SK-N-SH treated with all-trans-retinoic acid at 6 μM for 48 hours (cell line): ENCODE results near the gene LRIT2.

ENCODE experiments used
- ATAC-seq: fragments of 200-7000 bp; cut with Tn5 transposase; 3 replicates; pipeline ENCODE4 v1.9.1; 2020; ENCODE audit warnings: mild to moderate bottlenecking, moderate library complexity
- ARNTL ChIP-seq: fragments of 450-650 bp; formaldehyde crosslinking; IDR thresholded peaks from 2 replicates; pipeline ENCODE4 v1.5.0; 2020; ENCODE audit warnings: low read depth, mild to moderate bottlenecking, moderate library complexity, borderline replicate concordance
- BACH2 ChIP-seq: fragments of 250-450 bp; sonication (Bioruptor Pico); IDR thresholded peaks from 2 replicates; pipeline ENCODE4 v1.9.0; 2021; ENCODE audit warnings: mild to moderate bottlenecking, borderline replicate concordance
- CSDC2 ChIP-seq: fragments of 250-450 bp; sonication (Bioruptor Pico); IDR thresholded peaks from 2 replicates; pipeline ENCODE4 v1.5.0; 2020; ENCODE audit warnings: mild to moderate bottlenecking, moderate library complexity
- ESRRG ChIP-seq: fragments of 250-450 bp; sonication (Bioruptor Pico); IDR thresholded peaks from 2 replicates; pipeline ENCODE4 v1.6.1; 2021; ENCODE audit warnings: mild to moderate bottlenecking
- GLIS3 ChIP-seq: fragments of 250-450 bp; sonication (Bioruptor Pico); IDR thresholded peaks from 2 replicates; pipeline ENCODE4 v1.5.0; 2020; ENCODE audit warnings: mild to moderate bottlenecking, moderate library complexity
- ISL1 ChIP-seq: fragments of 250-450 bp; sonication (Bioruptor Pico); IDR thresholded peaks from 2 replicates; pipeline ENCODE4 v2.1.2; 2022; ENCODE audit warnings: mild to moderate bottlenecking, moderate library complexity
- OSR1 ChIP-seq: fragments of 250-450 bp; sonication (Bioruptor Pico); IDR thresholded peaks from 2 replicates; pipeline ENCODE4 v1.8.0; 2022; ENCODE audit warnings: moderate library complexity, mild to moderate bottlenecking, inconsistent platforms
- PPARA ChIP-seq: fragments of 250-450 bp; sonication (Bioruptor Pico); IDR thresholded peaks from 2 replicates; pipeline ENCODE4 v1.5.0; 2020; ENCODE audit warnings: mild to moderate bottlenecking, borderline replicate concordance
- RARB ChIP-seq: fragments of 250-450 bp; sonication (Bioruptor Pico); IDR thresholded peaks from 2 replicates; pipeline ENCODE4 v1.8.0; 2021; ENCODE audit warnings: mild to moderate bottlenecking, moderate library complexity
- SNAI2 ChIP-seq: fragments of 250-450 bp; sonication (Bioruptor Pico); IDR thresholded peaks from 2 replicates; pipeline ENCODE4 v1.5.0; 2020; ENCODE audit warnings: mild to moderate bottlenecking, moderate library complexity
- TCF4 ChIP-seq: fragments of 250-450 bp; sonication (Bioruptor Pico); IDR thresholded peaks from 2 replicates; pipeline ENCODE4 v1.8.0; 2021; ENCODE audit warnings: mild to moderate bottlenecking, moderate library complexity, borderline replicate concordance
- TOX ChIP-seq: fragments of 250-450 bp; sonication (Bioruptor Pico); IDR thresholded peaks from 2 replicates; pipeline ENCODE4 v1.8.0; 2021; ENCODE audit warnings: mild to moderate bottlenecking, moderate library complexity, borderline replicate concordance
- ZC3H10 ChIP-seq: fragments of 250-450 bp; sonication (Bioruptor Pico); IDR thresholded peaks from 2 replicates; pipeline ENCODE4 v1.5.1; 2021; ENCODE audit warnings: mild to moderate bottlenecking, moderate library complexity
- ZFP3 ChIP-seq: fragments of 250-450 bp; sonication (Bioruptor Pico); IDR thresholded peaks from 2 replicates; pipeline ENCODE4 v1.5.0; 2020; ENCODE audit warnings: mild to moderate bottlenecking, moderate library complexity
- ZFP30 ChIP-seq: fragments of 450-650 bp; formaldehyde crosslinking; IDR thresholded peaks from 2 replicates; pipeline ENCODE4 v1.5.0; 2022; ENCODE audit warnings: mild to moderate bottlenecking, moderate library complexity
- ZNF565 ChIP-seq: fragments of 450-650 bp; formaldehyde crosslinking; conservative IDR thresholded peaks from 2 replicates; pipeline ENCODE4 v1.5.0; 2020; ENCODE audit warnings: low read depth, mild to moderate bottlenecking, moderate library complexity
- ZNF70 ChIP-seq: fragments of 450-650 bp; formaldehyde crosslinking; IDR thresholded peaks from 2 replicates; pipeline ENCODE4 v1.5.0; 2020; ENCODE audit warnings: mild to moderate bottlenecking, moderate library complexity
- ZNF8 ChIP-seq: fragments of 450-650 bp; formaldehyde crosslinking; IDR thresholded peaks from 2 replicates; pipeline ENCODE4 v1.5.0; 2020; ENCODE audit warnings: mild to moderate bottlenecking, moderate library complexity
- TF ChIP-seq, protein P1 (sequence below): fragments of 250-450 bp; sonication (Bioruptor Pico); IDR thresholded peaks from 2 replicates; pipeline ENCODE4 v1.8.0; 2020; ENCODE audit warnings: mild to moderate bottlenecking, moderate library complexity, borderline replicate concordance
- TF ChIP-seq, protein P2 (sequence below): fragments of 250-450 bp; sonication (Bioruptor Pico); IDR thresholded peaks from 2 replicates; pipeline ENCODE4 v1.8.0; 2021; ENCODE audit warnings: low read depth, mild to moderate bottlenecking, moderate library complexity, borderline replicate concordance
- TF ChIP-seq, protein P3 (sequence below): fragments of 250-450 bp; sonication (Bioruptor Pico); IDR thresholded peaks from 2 replicates; pipeline ENCODE4 v1.5.1; 2021; ENCODE audit warnings: mild to moderate bottlenecking, moderate library complexity
- TF ChIP-seq, protein P4 (sequence below): fragments of 250-450 bp; sonication (Bioruptor Pico); IDR thresholded peaks from 2 replicates; pipeline ENCODE4 v1.5.1; 2020; ENCODE audit warnings: low read depth, mild to moderate bottlenecking, moderate library complexity
- TF ChIP-seq, protein P5 (sequence below): fragments of 250-450 bp; sonication (Bioruptor Pico); IDR thresholded peaks from 2 replicates; pipeline ENCODE4 v1.5.0; 2020; ENCODE audit warnings: mild to moderate bottlenecking, moderate library complexity

The LRIT2 gene

DNA sequence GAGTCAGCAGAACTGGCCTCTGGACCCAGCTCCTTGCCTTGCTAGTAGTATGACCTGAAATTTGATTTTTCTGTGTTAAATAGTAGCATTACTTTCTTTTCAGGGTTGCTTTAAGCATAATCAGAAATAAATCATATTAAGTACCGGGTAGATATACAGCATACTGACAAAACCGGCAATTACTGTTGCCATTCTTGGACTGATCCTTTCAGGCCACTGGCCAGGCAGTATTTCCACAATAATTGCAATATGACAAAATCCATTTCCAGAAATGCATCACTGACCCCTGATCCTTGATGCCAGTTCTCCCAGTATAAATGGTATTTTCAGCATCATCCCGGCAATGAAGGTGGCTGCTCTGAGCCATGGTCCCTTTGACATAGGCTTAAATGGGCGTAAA is 9.1 kb upstream of the LRIT2 start (continued):
- TF ChIP-seq PPARA (CRISPR knock-in tag): no peak

DNA sequence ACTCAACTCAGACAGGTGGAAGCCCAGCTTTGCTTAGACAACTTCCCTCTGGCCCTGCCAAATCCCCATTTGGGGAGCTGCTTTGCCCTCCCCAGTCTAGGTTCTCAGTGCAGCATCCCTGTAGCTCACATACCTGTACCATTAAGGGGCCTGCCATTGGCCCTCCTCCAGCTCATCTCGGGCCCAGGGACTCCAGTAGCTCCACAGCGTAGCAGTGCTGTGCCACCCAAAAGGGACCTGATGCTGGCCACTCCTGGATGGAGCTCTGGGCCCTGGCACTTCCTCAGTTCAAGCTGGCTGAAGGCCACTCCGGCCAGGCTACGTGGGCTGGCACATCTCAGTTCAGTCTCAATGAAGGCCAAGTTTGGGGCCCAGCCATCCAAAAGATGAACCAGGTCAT is 8.6 kb upstream of the LRIT2 start:
- no peak for TF ChIP-seq ESRRG
- TF ChIP-seq TCF4 (CRISPR knock-in tag): no peak
- TF ChIP-seq ZNF70: no peak
- no peak for TF ChIP-seq CSDC2 (CRISPR knock-in tag)
- TF ChIP-seq BACH2 (CRISPR knock-in tag): no peak
- TF ChIP-seq, protein P1, sequence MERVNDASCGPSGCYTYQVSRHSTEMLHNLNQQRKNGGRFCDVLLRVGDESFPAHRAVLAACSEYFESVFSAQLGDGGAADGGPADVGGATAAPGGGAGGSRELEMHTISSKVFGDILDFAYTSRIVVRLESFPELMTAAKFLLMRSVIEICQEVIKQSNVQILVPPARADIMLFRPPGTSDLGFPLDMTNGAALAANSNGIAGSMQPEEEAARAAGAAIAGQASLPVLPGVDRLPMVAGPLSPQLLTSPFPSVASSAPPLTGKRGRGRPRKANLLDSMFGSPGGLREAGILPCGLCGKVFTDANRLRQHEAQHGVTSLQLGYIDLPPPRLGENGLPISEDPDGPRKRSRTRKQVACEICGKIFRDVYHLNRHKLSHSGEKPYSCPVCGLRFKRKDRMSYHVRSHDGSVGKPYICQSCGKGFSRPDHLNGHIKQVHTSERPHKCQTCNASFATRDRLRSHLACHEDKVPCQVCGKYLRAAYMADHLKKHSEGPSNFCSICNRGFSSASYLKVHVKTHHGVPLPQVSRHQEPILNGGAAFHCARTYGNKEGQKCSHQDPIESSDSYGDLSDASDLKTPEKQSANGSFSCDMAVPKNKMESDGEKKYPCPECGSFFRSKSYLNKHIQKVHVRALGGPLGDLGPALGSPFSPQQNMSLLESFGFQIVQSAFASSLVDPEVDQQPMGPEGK (CRISPR knock-in tag): no peak
- TF ChIP-seq, protein P2, sequence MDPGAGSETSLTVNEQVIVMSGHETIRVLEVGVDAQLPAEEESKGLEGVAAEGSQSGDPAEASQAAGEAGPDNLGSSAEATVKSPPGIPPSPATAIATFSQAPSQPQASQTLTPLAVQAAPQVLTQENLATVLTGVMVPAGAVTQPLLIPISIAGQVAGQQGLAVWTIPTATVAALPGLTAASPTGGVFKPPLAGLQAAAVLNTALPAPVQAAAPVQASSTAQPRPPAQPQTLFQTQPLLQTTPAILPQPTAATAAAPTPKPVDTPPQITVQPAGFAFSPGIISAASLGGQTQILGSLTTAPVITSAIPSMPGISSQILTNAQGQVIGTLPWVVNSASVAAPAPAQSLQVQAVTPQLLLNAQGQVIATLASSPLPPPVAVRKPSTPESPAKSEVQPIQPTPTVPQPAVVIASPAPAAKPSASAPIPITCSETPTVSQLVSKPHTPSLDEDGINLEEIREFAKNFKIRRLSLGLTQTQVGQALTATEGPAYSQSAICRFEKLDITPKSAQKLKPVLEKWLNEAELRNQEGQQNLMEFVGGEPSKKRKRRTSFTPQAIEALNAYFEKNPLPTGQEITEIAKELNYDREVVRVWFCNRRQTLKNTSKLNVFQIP (CRISPR knock-in tag): no peak
- no peak for TF ChIP-seq OSR1 (CRISPR knock-in tag)
- TF ChIP-seq, protein P3, sequence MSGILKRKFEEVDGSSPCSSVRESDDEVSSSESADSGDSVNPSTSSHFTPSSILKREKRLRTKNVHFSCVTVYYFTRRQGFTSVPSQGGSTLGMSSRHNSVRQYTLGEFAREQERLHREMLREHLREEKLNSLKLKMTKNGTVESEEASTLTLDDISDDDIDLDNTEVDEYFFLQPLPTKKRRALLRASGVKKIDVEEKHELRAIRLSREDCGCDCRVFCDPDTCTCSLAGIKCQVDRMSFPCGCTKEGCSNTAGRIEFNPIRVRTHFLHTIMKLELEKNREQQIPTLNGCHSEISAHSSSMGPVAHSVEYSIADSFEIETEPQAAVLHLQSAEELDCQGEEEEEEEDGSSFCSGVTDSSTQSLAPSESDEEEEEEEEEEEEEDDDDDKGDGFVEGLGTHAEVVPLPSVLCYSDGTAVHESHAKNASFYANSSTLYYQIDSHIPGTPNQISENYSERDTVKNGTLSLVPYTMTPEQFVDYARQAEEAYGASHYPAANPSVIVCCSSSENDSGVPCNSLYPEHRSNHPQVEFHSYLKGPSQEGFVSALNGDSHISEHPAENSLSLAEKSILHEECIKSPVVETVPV (CRISPR knock-in tag): no peak
- TF ChIP-seq ZNF565: no peak
- TF ChIP-seq TOX: no peak
- no peak for TF ChIP-seq ARNTL (CRISPR knock-in tag)
- TF ChIP-seq ZNF8 (CRISPR knock-in tag): no peak
- TF ChIP-seq, all 23 proteins: peak for 0
- no peak for ATAC-seq

DNA sequence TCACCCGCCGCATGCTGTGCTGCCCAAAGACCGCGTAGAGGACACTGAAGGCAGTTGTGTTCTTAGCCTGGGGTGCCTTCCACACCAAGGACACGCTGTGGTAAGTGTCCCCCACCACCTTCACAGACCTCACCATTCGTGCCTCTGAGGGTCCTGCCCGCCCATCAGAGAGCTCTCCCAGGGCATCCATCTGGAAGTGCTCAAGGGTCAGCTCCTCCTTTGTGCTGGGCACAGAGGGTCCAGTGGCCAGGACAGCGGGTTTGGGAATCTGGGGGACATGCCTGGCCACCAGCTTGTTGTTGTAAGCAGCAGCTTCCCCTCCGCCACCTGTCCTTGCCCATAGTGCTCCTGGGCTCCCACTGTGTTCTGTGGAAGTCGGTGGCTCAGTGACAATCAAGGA is 7.0 kb upstream of the LRIT2 start:
- ATAC-seq: no peak
- TF ChIP-seq OSR1 (CRISPR knock-in tag) (no peak), ISL1 (CRISPR knock-in tag) (no peak), ZFP30 (CRISPR knock-in tag) (no peak)

DNA sequence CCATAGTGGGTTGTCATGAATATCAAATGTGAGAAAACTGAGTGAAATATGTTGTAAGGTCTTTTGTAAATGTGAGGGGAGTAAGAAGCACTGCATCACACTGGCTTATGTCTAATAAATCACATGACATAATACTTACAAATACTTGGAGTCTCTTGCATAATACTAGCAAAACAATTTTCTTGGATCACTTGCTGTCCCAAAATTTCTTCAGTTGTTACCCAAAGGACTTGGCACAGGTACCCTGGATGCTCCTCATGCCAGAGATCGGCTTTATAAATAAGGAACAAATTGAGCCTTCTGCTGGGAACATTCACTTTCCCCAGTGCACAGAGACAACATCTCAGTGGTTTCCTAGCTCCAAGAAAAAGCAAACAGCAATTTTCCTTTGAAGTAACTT is 5.0 kb upstream of the LRIT2 start:
- ATAC-seq: no peak
- TF ChIP-seq TCF4 (CRISPR knock-in tag): no peak
- no peak for TF ChIP-seq RARB (CRISPR knock-in tag)
- TF ChIP-seq TOX: no peak
- TF ChIP-seq SNAI2 (CRISPR knock-in tag): no peak
- no peak for TF ChIP-seq OSR1 (CRISPR knock-in tag)
- TF ChIP-seq, protein P2 (CRISPR knock-in tag): no peak
- TF ChIP-seq BACH2 (CRISPR knock-in tag): no peak
- no peak for TF ChIP-seq GLIS3
- no peak for TF ChIP-seq ISL1 (CRISPR knock-in tag)
- TF ChIP-seq, protein P1 (CRISPR knock-in tag): no peak
- no peak for TF ChIP-seq PPARA (CRISPR knock-in tag)
- TF ChIP-seq ZC3H10 (CRISPR knock-in tag): no peak
- TF ChIP-seq ZNF70: no peak
- TF ChIP-seq, protein P4, sequence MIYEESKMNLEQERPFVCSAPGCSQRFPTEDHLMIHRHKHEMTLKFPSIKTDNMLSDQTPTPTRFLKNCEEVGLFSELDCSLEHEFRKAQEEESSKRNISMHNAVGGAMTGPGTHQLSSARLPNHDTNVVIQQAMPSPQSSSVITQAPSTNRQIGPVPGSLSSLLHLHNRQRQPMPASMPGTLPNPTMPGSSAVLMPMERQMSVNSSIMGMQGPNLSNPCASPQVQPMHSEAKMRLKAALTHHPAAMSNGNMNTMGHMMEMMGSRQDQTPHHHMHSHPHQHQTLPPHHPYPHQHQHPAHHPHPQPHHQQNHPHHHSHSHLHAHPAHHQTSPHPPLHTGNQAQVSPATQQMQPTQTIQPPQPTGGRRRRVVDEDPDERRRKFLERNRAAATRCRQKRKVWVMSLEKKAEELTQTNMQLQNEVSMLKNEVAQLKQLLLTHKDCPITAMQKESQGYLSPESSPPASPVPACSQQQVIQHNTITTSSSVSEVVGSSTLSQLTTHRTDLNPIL (CRISPR knock-in tag): no peak
- TF ChIP-seq ZFP3: no peak
- TF ChIP-seq, protein P5, sequence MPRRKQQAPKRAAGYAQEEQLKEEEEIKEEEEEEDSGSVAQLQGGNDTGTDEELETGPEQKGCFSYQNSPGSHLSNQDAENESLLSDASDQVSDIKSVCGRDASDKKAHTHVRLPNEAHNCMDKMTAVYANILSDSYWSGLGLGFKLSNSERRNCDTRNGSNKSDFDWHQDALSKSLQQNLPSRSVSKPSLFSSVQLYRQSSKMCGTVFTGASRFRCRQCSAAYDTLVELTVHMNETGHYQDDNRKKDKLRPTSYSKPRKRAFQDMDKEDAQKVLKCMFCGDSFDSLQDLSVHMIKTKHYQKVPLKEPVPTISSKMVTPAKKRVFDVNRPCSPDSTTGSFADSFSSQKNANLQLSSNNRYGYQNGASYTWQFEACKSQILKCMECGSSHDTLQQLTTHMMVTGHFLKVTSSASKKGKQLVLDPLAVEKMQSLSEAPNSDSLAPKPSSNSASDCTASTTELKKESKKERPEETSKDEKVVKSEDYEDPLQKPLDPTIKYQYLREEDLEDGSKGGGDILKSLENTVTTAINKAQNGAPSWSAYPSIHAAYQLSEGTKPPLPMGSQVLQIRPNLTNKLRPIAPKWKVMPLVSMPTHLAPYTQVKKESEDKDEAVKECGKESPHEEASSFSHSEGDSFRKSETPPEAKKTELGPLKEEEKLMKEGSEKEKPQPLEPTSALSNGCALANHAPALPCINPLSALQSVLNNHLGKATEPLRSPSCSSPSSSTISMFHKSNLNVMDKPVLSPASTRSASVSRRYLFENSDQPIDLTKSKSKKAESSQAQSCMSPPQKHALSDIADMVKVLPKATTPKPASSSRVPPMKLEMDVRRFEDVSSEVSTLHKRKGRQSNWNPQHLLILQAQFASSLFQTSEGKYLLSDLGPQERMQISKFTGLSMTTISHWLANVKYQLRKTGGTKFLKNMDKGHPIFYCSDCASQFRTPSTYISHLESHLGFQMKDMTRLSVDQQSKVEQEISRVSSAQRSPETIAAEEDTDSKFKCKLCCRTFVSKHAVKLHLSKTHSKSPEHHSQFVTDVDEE (CRISPR knock-in tag): no peak
- no peak for TF ChIP-seq CSDC2 (CRISPR knock-in tag)
- TF ChIP-seq ARNTL (CRISPR knock-in tag): no peak
